Heart left ventricle (tissue), 13 donors: ENCODE measurements around the gene C22orf39.

ENCODE experiments used
- POLR2A ChIP-seq, 2 donors: fragments of 450-650 bp; IDR thresholded peaks; one replicate each; pipeline ENCODE4 v1.6.1; 2017; ENCODE audit warnings: antibody characterized with exemption in 2 of 2, mild to moderate bottlenecking in 2 of 2, moderate library complexity in 2 of 2
- TF ChIP-seq, protein P1 (sequence below), 12 donors: fragments of 200-600 bp; sonication (generic) in 4 of 12; IDR thresholded peaks; one replicate each; pipeline versions ENCODE4 v1.5.0 to v1.8.0; 2018 to 2022; ENCODE audit warnings: antibody characterized with exemption in 12 of 12, mild to moderate bottlenecking in 5 of 12
- donor health status: ischemic (EF 13 %, LVEDD 7.1; RV severe dilation, severe dysfunction).
- donor health status: DM: no; HTN: yes; CAD: no.
- donor health status: DM: no; HTN: no; CAD: no.
- donor health status: ischemic (EF 25% LVEDD 6.9; RV normal size, moderate dysfunction).
- donor health status: ischemic (EF 25% LVEDD 5.7; RV mildly dilated, moderate dysfunction).
- donor health status: ischemic (EF 35%, LVEDD 5.7; RV mildly dilated, moderate dysfunction).
- donor health status: nonischemic (EF 11% LVEDD 7.7; RV severe dilation, severe dysfunction).
- donor health status: DM: yes; HTN: yes; CAD: no.
- donor health status: PGD.
- donor health status: ischemic (EF 29% LVEDD 5.4; RV normal size, mild dysfunction).
- donor health status: nonischemic (EF 23%, LVEDD 6.1; RV moderate dilation, normal function).

GRCh38 chr22:19464975-19465374 is 17.5 kb upstream of the C22orf39 start:
- TF ChIP-seq, protein P1, sequence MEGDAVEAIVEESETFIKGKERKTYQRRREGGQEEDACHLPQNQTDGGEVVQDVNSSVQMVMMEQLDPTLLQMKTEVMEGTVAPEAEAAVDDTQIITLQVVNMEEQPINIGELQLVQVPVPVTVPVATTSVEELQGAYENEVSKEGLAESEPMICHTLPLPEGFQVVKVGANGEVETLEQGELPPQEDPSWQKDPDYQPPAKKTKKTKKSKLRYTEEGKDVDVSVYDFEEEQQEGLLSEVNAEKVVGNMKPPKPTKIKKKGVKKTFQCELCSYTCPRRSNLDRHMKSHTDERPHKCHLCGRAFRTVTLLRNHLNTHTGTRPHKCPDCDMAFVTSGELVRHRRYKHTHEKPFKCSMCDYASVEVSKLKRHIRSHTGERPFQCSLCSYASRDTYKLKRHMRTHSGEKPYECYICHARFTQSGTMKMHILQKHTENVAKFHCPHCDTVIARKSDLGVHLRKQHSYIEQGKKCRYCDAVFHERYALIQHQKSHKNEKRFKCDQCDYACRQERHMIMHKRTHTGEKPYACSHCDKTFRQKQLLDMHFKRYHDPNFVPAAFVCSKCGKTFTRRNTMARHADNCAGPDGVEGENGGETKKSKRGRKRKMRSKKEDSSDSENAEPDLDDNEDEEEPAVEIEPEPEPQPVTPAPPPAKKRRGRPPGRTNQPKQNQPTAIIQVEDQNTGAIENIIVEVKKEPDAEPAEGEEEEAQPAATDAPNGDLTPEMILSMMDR (IDR thresholded peaks at IDR 0.05): no peak
- no peak for TF ChIP-seq POLR2A (IDR thresholded peaks at IDR 0.05)
